HG03045 (cell line): Measurements from ENCODE around the gene LIMK2.
"Not testable (repeated sequence)": the region's sequence is repeated elsewhere in the genome, so short reads cannot be mapped to it uniquely, and the experiment has no call there.

Source experiments
- ATAC-seq: cut with Tn5 transposase; IDR thresholded peaks from one replicate; pipeline ENCODE4 v1.9.1; 2021; ENCODE audit warnings: mild to moderate bottlenecking, moderate library complexity; ENCODE audit not compliant: unreplicated experiment

Gene LIMK2

GRCh38 chr22:31211862-31212730, at the start of gene LIMK2:
Gene LIMK2 (plus strand): TSS chr22:31212298. CDS start chr22:31212409, 111 bp downstream.
- peak; percentile 91 for ATAC-seq

- no peak for ATAC-seq
These were observed 41.1 kb upstream of the LIMK2 start for GRCh38 chr22:31170971-31171370.

GRCh38 chr22:31171734-31172133, 40.4 kb upstream of the LIMK2 start:
- not testable (repeated sequence) for ATAC-seq

GRCh38 chr22:31173386-31174145, 38.5 kb upstream of the LIMK2 start:
- no peak for ATAC-seq

GRCh38 chr22:31176923-31177322, 35.2 kb upstream of the LIMK2 start:
- ATAC-seq: no peak

GRCh38 chr22:31177420-31178162, 34.5 kb upstream of the LIMK2 start:
- ATAC-seq: no peak

GRCh38 chr22:31178859-31179258, 33.2 kb upstream of the LIMK2 start:
- ATAC-seq: no peak

- no peak for ATAC-seq
These were observed 32.8 kb upstream of the LIMK2 start for GRCh38 chr22:31179345-31179744.

- ATAC-seq: no peak
These were observed 28.1 kb upstream of the LIMK2 start for GRCh38 chr22:31184015-31184414.

- ATAC-seq: no peak
These were observed 27.0 kb upstream of the LIMK2 start for GRCh38 chr22:31185056-31185455.

GRCh38 chr22:31187627-31188026, 24.5 kb upstream of the LIMK2 start:
- ATAC-seq: no peak

- no peak for ATAC-seq
These were observed 19.6 kb upstream of the LIMK2 start for GRCh38 chr22:31192513-31192912.

- ATAC-seq: no peak
These were observed 19.0 kb upstream of the LIMK2 start for GRCh38 chr22:31193092-31193491.

GRCh38 chr22:31194681-31195080, 17.4 kb upstream of the LIMK2 start:
- ATAC-seq: not testable (repeated sequence)

GRCh38 chr22:31199187-31199586, 12.9 kb upstream of the LIMK2 start:
- no peak for ATAC-seq

GRCh38 chr22:31204352-31204984, 7.6 kb upstream of the LIMK2 start:
- not testable (repeated sequence) for ATAC-seq

- ATAC-seq: not testable (repeated sequence)
These were observed 7.0 kb upstream of the LIMK2 start for GRCh38 chr22:31205059-31205458.

GRCh38 chr22:31206460-31206859, 5.6 kb upstream of the LIMK2 start:
- ATAC-seq: not testable (repeated sequence)

GRCh38 chr22:31206896-31207687, 5.0 kb upstream of the LIMK2 start:
- ATAC-seq: no peak
